CD8-positive, alpha-beta memory T cell (primary cell): ENCODE results near the gene ADAM8. TPM values are rescaled to one million over a fixed set of nuclear protein-coding genes. Genes with fewer than 3 reads are reported as not detected.

ENCODE experiments used
- CTCF ChIA-PET: fragments of 350-600 bp; sonication (Branson Sonifier 250); formaldehyde crosslinking; loops from one replicate; lab custom pipeline; 2021; ENCODE audit warnings: antibody characterized with exemption; lab: Charles Lee
- POLR2A ChIA-PET: fragments of 350-600 bp; sonication (Branson Sonifier 250); formaldehyde crosslinking; loops from one replicate; lab custom pipeline; 2021; ENCODE audit warnings: antibody characterized with exemption; lab: Charles Lee
- DNase-seq, 5 donors: peaks; one replicate each; pipeline versions ENCODE4 v3.0.0 to v3.0.0-alpha.2; 2020 to 2022; ENCODE audit warnings: mixed read lengths in 1 of 5
- H3K27ac ChIP-seq: one replicate; pipeline ENCODE4 v1.7.0; 2013; ENCODE audit warnings: low read depth, mild to moderate bottlenecking, low read length, moderate library complexity
- H3K27me3 ChIP-seq: 2 replicates; pipeline ENCODE4 v1.7.0; 2013; ENCODE audit warnings: low read length, mild to moderate bottlenecking; ENCODE audit not compliant: insufficient read depth, poor library complexity, severe bottlenecking
- H3K36me3 ChIP-seq: 2 replicates; pipeline ENCODE4 v1.7.0; 2013; ENCODE audit warnings: mild to moderate bottlenecking, low read length, moderate library complexity; ENCODE audit not compliant: insufficient read depth
- H3K4me1 ChIP-seq: 2 replicates; pipeline ENCODE4 v1.7.0; 2013; ENCODE audit warnings: mild to moderate bottlenecking, low read length, moderate library complexity; ENCODE audit not compliant: insufficient read depth
- H3K4me3 ChIP-seq: 2 replicates; pipeline ENCODE4 v1.7.0; 2013; ENCODE audit warnings: mild to moderate bottlenecking, low read length
- H3K9me3 ChIP-seq: 2 replicates; pipeline ENCODE4 v1.7.0; 2013; ENCODE audit warnings: mild to moderate bottlenecking, low read length
- H3K27ac Mint-ChIP-seq, 8 donors: one replicate each; pipeline ENCODE4 v1.8.0; 2020 to 2021; ENCODE audit warnings: mixed read lengths in 8 of 8, mild to moderate bottlenecking in 6 of 8, inconsistent platforms in 3 of 8, moderate library complexity in 3 of 8
- H3K27me3 Mint-ChIP-seq, 2 donors: one replicate each; pipeline ENCODE4 v1.8.0; 2020 to 2021; ENCODE audit warnings: mixed read lengths in 2 of 2, mild to moderate bottlenecking in 1 of 2, moderate library complexity in 1 of 2
- H3K36me3 Mint-ChIP-seq, 3 donors: one replicate each; pipeline ENCODE4 v1.8.0; 2020 to 2021; ENCODE audit warnings: mixed read lengths in 3 of 3, inconsistent platforms in 1 of 3, mild to moderate bottlenecking in 1 of 3
- H3K4me1 Mint-ChIP-seq, 3 donors: one replicate each; pipeline ENCODE4 v1.8.0; 2020 to 2021; ENCODE audit warnings: mixed read lengths in 3 of 3, inconsistent platforms in 1 of 3, mild to moderate bottlenecking in 1 of 3
- H3K4me3 Mint-ChIP-seq, 7 donors: one replicate each; pipeline ENCODE4 v1.8.0; 2020 to 2021; ENCODE audit warnings: mixed read lengths in 7 of 7, mild to moderate bottlenecking in 6 of 7, moderate library complexity in 4 of 7, inconsistent platforms in 2 of 7
- H3K9me3 Mint-ChIP-seq, 5 donors: one replicate each; pipeline ENCODE4 v1.8.0; 2020 to 2022; ENCODE audit warnings: mixed read lengths in 5 of 5, mild to moderate bottlenecking in 3 of 5, moderate library complexity in 2 of 5, inconsistent platforms in 1 of 5
- polyA plus RNA-seq: library from polyadenylated mRNA; unstranded; fragments of 300-500 nt; fragmentation: Illumina TruSeq; gene quantifications from one replicate; pipeline ENCODE4 v1.2.3, GENCODE V29; 2021
- total RNA-seq, 2 experiments: library from RNA; stranded (reverse); gene quantifications; one replicate each; pipeline ENCODE4 v1.2.3, GENCODE V29; 2021

ADAM8 gene
- total and polyA plus RNA-seq, 3 experiments from 2014 or later, result 67.0 to 74.9 (median 70.0) TPM

DNA sequence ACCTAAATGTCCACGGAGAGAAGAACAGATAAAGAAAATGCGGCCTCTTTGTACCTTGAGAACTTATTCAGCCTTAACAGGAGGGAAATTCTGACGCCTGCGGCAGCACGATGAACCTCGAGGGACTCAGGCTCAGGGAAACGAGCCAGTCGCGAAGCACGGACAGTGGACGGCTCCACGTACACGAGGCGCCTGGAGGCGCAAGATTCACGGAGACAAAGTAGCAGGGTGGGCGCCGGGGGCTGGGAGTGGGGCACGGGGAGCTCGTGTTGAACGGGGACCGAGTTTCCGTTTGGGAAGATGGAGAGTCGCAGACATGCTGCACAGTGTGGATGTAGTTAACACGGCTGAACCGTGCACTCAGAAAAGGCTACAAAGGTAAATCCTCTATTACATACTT lies 59.9 kb downstream of the ADAM8 start:
- H3K36me3 ChIP-seq, result no peaks in the 10 kb centered on the region
- H3K4me3 ChIP-seq, result no peak overlapping the region
- ChIA-PET CTCF (no interaction called here), POLR2A (no interaction called here)
- Mint-ChIP-seq H3K4me3 (no peak overlapping the region), H3K9me3 (no peaks in the 10 kb centered on the region), H3K27me3 (peaks cover 6 to 17% of the 10 kb centered on the region in 2 donors), H3K36me3 (no peaks in the 10 kb centered on the region), H3K27ac (no peak overlapping the region), H3K4me1 (no peaks in the 10 kb centered on the region)
- H3K9me3 ChIP-seq, result no peaks in the 10 kb centered on the region
- DNase-seq, result no peak
- no peaks in the 10 kb centered on the region for H3K4me1 ChIP-seq
- H3K27ac ChIP-seq, result no peak overlapping the region
- H3K27me3 ChIP-seq, result no peaks in the 10 kb centered on the region

DNA sequence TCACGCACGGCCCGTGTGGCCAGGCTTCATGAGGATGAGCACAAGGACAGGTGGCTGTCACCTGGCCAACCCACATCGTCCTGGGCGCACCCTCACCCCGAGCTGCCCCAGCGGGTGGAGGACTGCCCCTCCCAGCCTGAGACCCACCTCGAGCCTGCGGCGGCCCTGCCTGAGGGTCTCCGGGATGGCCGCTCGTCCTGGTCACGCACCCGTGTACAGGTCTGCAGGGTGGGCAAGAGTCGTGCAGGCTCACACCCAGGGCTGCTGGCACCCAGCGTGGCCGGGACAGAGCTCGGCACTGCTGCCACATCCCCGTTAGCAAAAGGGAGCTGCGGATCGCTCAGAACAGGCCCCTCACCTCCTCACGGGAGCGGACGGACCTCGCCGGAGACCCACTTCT lies 61.1 kb downstream of the ADAM8 start:
- H3K27ac ChIP-seq, result no peak overlapping the region
- ChIA-PET POLR2A (no interaction called here), CTCF (no interaction called here)
- H3K36me3 ChIP-seq, result no peaks in the 10 kb centered on the region
- peaks cover 0 to under 1% (median 0%) of the 10 kb centered on the region in 3 donors for H3K4me1 Mint-ChIP-seq
- H3K36me3 Mint-ChIP-seq, result no peaks in the 10 kb centered on the region
- H3K27me3 Mint-ChIP-seq, result peaks cover 6 to 10% of the 10 kb centered on the region in 2 donors
- no peaks in the 10 kb centered on the region for H3K27me3 ChIP-seq
- no peak overlapping the region for H3K27ac Mint-ChIP-seq
- no peak overlapping the region for H3K4me3 Mint-ChIP-seq
- no peak overlapping the region for H3K4me3 ChIP-seq
- no peaks in the 10 kb centered on the region for H3K9me3 ChIP-seq
- DNase-seq, result no peak
- no peaks in the 10 kb centered on the region for H3K4me1 ChIP-seq
- no peaks in the 10 kb centered on the region for H3K9me3 Mint-ChIP-seq

DNA sequence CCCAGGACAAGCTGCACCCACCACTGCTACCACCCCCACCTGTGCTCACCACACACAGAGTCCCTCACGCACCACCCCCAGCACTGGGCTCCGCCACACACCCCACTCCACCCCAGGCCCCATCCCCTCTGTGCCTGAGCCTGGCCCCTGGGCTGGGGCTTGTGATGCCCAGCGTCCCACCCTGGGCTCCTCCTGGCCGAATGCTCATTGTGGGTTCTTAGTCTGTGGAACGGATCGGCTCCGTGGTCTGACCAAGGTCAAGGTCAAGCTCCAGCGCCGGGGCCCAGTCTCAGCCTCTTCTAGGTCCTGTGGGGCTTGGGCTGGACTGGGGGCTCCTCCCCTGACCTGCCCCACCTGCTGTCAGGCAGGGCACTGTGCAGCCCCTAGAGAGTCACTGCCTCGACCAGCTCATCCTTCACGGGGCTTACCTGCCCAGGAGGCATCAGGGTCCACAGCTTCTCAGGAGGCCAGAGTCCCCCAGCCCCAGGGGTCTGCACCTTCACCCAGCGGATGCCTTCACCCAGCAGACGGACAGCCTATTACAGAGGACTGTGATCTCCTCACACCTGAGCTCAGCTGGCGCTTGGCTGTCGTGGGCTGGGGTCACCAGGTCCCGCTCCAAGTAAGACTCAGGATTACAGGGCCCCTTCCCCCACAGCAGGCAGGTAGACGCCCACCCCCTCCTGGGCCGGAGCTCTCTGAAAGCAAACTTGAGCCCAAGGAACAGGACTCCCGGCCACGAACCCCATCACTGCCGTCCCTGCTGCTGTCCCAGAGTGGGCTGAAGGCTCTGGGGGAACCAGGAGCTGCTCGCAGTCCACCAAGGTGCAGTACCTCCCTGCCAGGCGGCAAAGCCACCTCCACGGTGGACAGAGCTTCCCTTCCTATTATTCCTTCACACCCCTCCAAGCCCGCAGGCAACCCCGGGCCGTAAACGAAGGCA lies 61.9 kb downstream of the ADAM8 start:
- Mint-ChIP-seq H3K36me3 (no peaks in the 10 kb centered on the region), H3K4me3 (no peak overlapping the region), H3K27me3 (peaks cover 6 to 10% of the 10 kb centered on the region in 2 donors), H3K4me1 (peaks cover 0 to 5% (median 0%) of the 10 kb centered on the region in 3 donors), H3K27ac (peak overlapping the region in 1 of 8 donors; percentile 38), H3K9me3 (no peaks in the 10 kb centered on the region)
- no peaks in the 10 kb centered on the region for H3K4me1 ChIP-seq
- no peak overlapping the region for H3K27ac ChIP-seq
- DNase-seq, result no peak
- no peaks in the 10 kb centered on the region for H3K36me3 ChIP-seq
- ChIA-PET CTCF (no interaction called here), POLR2A (no interaction called here)
- no peaks in the 10 kb centered on the region for H3K27me3 ChIP-seq
- H3K9me3 ChIP-seq, result no peaks in the 10 kb centered on the region
- no peak overlapping the region for H3K4me3 ChIP-seq

GRCh38 chr10:133213641-133214467 lies 62.8 kb downstream of the ADAM8 start:
- Histone ChIP-seq H3K9me3 (no peaks in the 10 kb centered on the region), H3K4me1 (no peaks in the 10 kb centered on the region), H3K27me3 (no peaks in the 10 kb centered on the region), H3K27ac (no peak overlapping the region), H3K4me3 (no peak overlapping the region), H3K36me3 (no peaks in the 10 kb centered on the region)
- Mint-ChIP-seq H3K4me3 (no peak overlapping the region), H3K27me3 (peaks cover 5 to 10% of the 10 kb centered on the region in 2 donors), H3K9me3 (no peaks in the 10 kb centered on the region), H3K4me1 (peaks cover 0 to 5% (median 0%) of the 10 kb centered on the region in 3 donors), H3K36me3 (no peaks in the 10 kb centered on the region), H3K27ac (no peak overlapping the region)
- no peak for DNase-seq
- ChIA-PET POLR2A (no interaction called here), CTCF (no interaction called here)

DNA sequence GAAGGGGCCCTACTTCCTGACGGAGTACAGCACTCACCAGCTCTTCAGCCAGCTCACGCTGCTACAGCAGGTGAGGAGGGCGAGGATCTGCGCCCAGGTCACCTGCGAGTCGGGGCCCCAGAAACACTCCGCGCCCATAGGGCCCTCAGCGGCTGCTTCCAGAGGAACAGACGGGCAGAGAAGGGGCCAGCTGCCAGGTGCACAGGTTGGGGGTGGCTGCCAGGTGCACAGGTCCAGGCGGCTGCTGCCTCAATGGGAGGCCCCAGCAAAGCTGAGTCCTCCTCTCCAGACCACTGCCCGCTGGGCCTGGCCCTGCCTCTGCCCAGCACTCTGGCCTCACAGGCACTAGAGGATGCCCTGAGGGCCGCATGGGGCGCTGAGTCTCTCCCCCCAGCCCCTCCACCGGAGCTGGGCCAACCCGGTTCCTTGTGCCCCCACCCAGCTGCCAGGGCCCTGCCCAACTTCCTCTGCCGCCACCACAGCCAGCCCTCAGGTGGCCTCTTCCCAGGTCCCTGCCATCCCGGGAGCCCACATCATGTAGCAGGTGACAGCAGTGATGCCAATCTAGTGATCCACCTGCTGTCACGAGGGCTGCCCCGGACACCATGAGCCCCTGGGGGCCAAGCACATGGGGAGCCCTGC lies 63.7 kb downstream of the ADAM8 start:
- no peaks in the 10 kb centered on the region for H3K27me3 ChIP-seq
- no peak for DNase-seq
- H3K4me1 ChIP-seq, result no peaks in the 10 kb centered on the region
- H3K27ac Mint-ChIP-seq, result no peak overlapping the region
- H3K4me3 ChIP-seq, result no peak overlapping the region
- CTCF ChIA-PET, result no interaction called here
- peaks cover 5 to 7% of the 10 kb centered on the region in 2 donors for H3K27me3 Mint-ChIP-seq
- H3K36me3 Mint-ChIP-seq, result no peaks in the 10 kb centered on the region
- no peaks in the 10 kb centered on the region for H3K9me3 Mint-ChIP-seq
- H3K9me3 ChIP-seq, result no peaks in the 10 kb centered on the region
- POLR2A ChIA-PET, result no interaction called here
- H3K36me3 ChIP-seq, result no peaks in the 10 kb centered on the region
- H3K27ac ChIP-seq, result no peak overlapping the region
- no peak overlapping the region for H3K4me3 Mint-ChIP-seq
- H3K4me1 Mint-ChIP-seq, result peaks cover 0 to 5% (median 0%) of the 10 kb centered on the region in 3 donors

Other genes with a start within 250 kb of the ADAM8 start
- gene ADGRA1, start 188.9 kb downstream of the ADAM8 start, total RNA-seq, result not detected
- not detected for gene ADGRA1, start 188.9 kb downstream of the ADAM8 start, polyA plus RNA-seq
- not detected for gene KNDC1, start 116.6 kb downstream of the ADAM8 start, total RNA-seq
- 0.05 TPM for gene KNDC1, start 116.6 kb downstream of the ADAM8 start, polyA plus RNA-seq
- gene UTF1, start 46.7 kb downstream of the ADAM8 start, total RNA-seq, result not detected
- gene UTF1, start 46.7 kb downstream of the ADAM8 start, polyA plus RNA-seq, result not detected
- gene VENTX, start 39.0 kb downstream of the ADAM8 start, total RNA-seq, result not detected
- gene VENTX, start 39.0 kb downstream of the ADAM8 start, polyA plus RNA-seq, result not detected
- 10 to 100 TPM; 67.9 to 68.1 TPM for gene TUBGCP2, start 32.0 kb upstream of the ADAM8 start, total RNA-seq
- gene TUBGCP2, start 32.0 kb upstream of the ADAM8 start, polyA plus RNA-seq, result 39.9 TPM
- 10 to 100 TPM; 82.2 to 83.2 TPM for gene ZNF511, start 32.0 kb upstream of the ADAM8 start, total RNA-seq
- 90.8 TPM for gene ZNF511, start 32.0 kb upstream of the ADAM8 start, polyA plus RNA-seq
- 1 to 10 TPM in 1 of 2 experiments, under 1 TPM in 1; 0.92 to 1.3 TPM for gene CALY, start 60.0 kb upstream of the ADAM8 start, total RNA-seq
- 0.83 TPM for gene CALY, start 60.0 kb upstream of the ADAM8 start, polyA plus RNA-seq
- gene PRAP1, start 70.5 kb upstream of the ADAM8 start, total RNA-seq, result not detected
- not detected for gene PRAP1, start 70.5 kb upstream of the ADAM8 start, polyA plus RNA-seq
- gene FUOM, start 81.2 kb upstream of the ADAM8 start, total RNA-seq, result 10 to 100 TPM; 34.6 to 39.8 TPM
- 22.9 TPM for gene FUOM, start 81.2 kb upstream of the ADAM8 start, polyA plus RNA-seq
- 10 to 100 TPM; 74.7 to 76.3 TPM for gene ECHS1, start 96.5 kb upstream of the ADAM8 start, total RNA-seq
- 103 TPM for gene ECHS1, start 96.5 kb upstream of the ADAM8 start, polyA plus RNA-seq
- gene PAOX, start 102.4 kb upstream of the ADAM8 start, total RNA-seq, result 1 to 10 TPM; 6.4 to 6.7 TPM
- gene PAOX, start 102.4 kb upstream of the ADAM8 start, polyA plus RNA-seq, result 16.8 TPM
- gene MTG1, start 117.3 kb upstream of the ADAM8 start, total RNA-seq, result 10 to 100 TPM; 53.9 to 54.6 TPM
- 38.5 TPM for gene MTG1, start 117.3 kb upstream of the ADAM8 start, polyA plus RNA-seq
- gene SPRN, start 147.8 kb upstream of the ADAM8 start, total RNA-seq, result not detected
- 0.43 TPM for gene SPRN, start 147.8 kb upstream of the ADAM8 start, polyA plus RNA-seq
- 1 to 10 TPM; 1.4 to 1.5 TPM for gene SCART1, start 177.1 kb upstream of the ADAM8 start, total RNA-seq
- 3.2 TPM for gene SCART1, start 177.1 kb upstream of the ADAM8 start, polyA plus RNA-seq